HG02588 (cell line): ENCODE measurements around the gene OPN3.

ENCODE experiments used
- ATAC-seq: cut with Tn5 transposase; IDR thresholded peaks from one replicate; pipeline ENCODE4 v1.9.1; 2021; ENCODE audit warnings: mild to moderate bottlenecking, moderate library complexity; ENCODE audit not compliant: unreplicated experiment

Gene OPN3

GRCh38 chr1:241591736-241592135, 48.4 kb downstream of the OPN3 start:
- ATAC-seq, result no peak

- ATAC-seq, result no peak
Measured at GRCh38 chr1:241591317-241591716, 48.9 kb downstream of the OPN3 start.

DNA sequence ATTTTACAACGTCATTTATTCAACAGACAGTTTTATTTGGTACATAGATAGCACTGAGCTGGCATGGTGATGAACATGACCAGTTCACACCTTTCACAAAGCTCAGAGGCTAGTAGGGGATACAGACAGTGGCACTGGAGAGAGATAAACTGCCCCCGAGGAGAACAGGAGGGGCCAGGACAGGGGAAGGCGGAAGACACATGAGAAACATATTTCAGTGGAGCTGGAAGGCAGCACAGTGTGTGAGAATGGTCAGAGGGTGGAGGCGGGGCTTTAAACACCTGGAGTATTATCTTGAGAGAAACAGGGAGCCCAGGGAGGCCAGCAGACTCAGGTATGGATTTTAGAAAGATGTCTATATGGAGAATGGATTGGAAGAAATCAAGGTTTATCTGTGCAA, 49.5 kb downstream of the OPN3 start:
- no peak for ATAC-seq

DNA sequence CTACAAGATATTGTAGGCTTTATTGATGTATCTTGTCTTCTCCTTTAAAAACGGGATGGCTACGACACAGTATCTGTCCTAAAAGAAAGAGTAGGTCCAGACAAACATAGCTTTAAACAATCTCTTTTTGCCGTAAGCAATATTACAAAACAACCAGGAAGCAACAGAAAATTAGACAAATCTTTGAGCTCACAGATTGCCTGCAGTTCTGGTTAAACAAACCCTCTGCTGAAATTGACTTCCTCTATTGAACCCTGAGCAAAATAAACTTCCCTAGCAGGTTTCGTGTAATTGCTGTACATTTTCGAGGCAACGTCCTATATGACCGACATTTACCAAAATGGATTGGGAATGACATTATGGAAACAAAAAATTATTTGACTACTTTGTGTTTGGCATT, 50.6 kb downstream of the OPN3 start:
- no peak for ATAC-seq

DNA sequence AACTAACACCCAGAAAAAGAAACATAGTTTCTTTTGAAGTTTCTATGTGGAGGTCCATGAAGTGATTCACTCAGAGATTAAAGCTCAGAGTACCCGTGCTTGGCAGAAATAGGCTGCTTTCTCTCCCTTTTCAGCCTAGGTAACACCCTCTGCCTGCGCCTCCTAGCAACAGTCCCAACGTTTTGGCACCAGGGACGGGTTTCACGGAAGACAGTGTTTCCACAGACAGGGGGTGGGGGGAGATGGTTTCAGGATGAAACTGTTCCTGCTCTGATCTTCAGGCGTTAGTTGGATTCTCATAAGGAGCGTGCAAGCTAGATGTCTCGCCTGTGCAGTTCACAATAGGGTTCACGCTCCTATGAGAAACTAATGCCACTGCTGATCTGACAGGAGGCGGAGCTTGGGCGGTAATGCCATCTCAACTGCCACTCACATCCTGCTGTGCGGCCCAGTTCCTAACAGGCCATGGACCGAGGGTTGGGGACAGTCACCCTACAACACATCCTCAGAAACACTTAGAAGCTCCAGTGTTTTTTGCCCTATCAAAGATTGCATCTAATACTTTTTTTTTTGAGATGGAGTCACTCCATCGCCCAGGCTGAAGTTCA, 53.2 kb downstream of the OPN3 start:
- no peak for ATAC-seq

DNA sequence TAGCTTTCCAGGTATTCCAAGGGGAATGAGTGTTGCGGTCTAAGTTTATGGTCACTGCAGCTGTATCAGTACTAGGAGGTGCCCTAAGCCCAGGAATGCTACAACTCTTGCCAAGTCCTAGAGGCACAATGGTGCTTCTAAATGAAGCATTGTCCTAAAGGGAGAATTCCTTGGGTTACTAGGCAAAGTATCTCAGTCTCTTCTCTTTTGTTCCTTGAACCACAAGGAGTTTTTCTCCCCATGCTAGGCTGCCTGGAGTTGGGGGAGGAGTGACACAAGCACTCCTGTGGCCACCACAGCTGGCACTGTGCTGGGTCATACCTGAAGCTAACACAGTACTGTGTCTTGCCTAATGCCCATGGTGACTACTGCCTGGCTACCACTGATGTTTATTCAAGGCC, 57.2 kb downstream of the OPN3 start:
- ATAC-seq, result no peak

- peak; percentile 47 for ATAC-seq
Measured at GRCh38 chr1:241579434-241579833, 60.7 kb downstream of the OPN3 start.

- no peak for ATAC-seq
Measured at GRCh38 chr1:241574154-241574553, 66.0 kb downstream of the OPN3 start.

DNA sequence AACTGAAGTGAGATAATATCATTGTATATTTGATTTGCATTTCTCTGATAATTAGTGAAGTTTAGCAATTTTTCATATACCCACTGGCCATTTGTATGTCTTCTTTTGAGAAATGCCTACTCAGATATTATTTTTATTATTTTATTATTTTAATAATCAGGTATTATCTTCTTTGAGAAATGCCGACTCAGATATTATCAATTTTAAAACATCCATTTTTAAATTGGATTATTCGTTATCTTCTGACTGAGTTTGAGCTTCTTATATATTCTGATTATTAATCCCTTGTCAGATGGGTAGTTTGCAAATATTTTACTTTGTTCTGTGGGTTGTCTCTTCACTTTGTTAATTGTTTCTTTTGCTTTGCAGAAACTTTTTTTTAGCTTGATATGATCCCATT, 70.3 kb downstream of the OPN3 start:
- no peak for ATAC-seq

GRCh38 chr1:241560849-241561187, 79.4 kb downstream of the OPN3 start:
- no peak for ATAC-seq

- no peak for ATAC-seq
Measured at GRCh38 chr1:241560146-241560848, 79.9 kb downstream of the OPN3 start.

DNA sequence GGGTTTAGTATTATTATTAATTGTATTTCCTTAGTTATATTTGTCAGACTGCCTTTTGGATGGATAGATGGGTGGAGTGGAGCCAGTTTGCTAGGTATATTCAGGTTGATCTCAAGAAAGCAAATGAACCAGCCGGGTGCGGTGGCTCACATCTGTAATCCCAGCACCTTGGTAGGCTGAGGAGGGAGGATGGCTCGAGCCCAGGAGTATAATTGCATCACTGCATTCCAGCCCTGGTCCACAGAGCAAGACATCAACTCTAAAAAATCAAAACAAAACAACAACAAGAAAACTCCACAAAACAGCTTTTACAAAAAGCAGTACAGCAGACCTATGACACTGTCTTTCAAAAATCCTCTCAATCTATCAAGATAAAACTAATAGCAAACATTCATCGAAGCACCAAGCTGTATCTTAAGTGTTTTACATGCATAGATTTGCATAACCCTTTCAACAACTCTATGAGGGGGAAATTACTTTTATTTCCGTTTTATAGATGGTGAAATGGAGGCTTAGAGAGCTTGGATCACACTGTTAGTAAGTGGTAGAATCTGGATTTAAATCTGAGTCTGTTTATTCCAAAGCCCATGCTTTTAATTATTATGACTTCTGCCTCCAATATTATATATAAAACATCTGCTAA, 82.5 kb downstream of the OPN3 start:
- ATAC-seq, result no peak

GRCh38 chr1:241557031-241557430, 83.1 kb downstream of the OPN3 start:
- no peak for ATAC-seq

DNA sequence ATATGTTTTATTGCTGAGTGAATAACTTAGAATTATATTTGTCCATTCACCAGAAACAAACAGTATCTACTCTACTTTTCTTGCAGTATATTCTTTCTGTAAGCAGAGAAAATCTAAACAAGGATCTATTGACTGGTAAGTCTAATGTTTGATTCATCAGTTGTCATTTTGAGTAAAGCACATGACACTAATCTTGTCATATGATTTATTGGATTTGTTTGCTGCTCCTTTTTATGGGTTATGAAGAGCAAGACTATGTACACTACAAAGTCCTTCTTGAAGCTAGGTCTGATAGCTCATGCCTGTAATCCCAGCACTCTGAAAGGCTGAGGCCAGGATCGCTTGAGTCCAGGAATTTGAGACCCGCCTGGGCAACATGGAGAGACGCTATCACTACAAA, 84.6 kb downstream of the OPN3 start:
- no peak for ATAC-seq

GRCh38 chr1:241553886-241554592, 86.1 kb downstream of the OPN3 start:
- ATAC-seq, result no peak

DNA sequence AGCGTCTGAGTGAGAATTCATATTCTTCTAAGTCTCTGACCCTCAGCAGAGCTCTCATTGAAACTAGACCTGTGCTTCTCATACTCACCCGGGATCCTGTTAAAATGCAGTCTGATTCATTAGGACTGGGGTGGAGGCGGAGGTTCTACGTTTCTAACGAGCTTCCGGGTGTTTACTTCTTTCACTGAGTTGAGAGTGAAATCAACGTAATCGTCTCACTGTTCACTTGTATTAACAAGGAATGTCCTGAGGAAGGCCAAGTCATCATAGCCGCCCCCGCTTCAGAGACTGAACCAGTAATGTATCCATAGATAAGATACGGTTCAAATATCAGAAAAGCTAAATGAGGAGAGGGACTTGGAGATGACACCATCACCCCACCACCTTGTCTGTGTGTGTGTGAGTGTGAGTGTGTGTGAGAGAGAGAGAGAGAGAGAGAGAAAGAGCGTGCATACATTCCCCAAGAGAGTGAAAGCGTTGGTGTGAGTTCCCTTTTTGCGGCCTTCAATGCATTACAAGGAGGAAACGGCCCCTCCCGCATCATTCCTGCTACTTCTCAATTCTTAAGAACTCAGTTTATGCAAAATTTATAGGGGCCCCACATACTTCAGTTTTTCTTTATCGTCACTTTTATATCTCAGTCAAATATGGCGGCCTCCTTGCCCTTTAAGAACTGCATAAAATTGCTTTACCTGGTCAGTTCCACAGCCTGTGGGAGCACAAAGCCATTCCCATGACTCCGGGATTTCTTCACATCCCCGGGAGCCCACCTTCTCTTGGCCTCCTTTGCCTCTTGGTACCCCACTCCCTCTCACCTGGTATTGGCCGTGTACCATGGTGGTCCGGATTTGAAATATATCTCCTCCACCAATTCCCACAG, 88.2 kb downstream of the OPN3 start:
- peak; percentile 87 for ATAC-seq

DNA sequence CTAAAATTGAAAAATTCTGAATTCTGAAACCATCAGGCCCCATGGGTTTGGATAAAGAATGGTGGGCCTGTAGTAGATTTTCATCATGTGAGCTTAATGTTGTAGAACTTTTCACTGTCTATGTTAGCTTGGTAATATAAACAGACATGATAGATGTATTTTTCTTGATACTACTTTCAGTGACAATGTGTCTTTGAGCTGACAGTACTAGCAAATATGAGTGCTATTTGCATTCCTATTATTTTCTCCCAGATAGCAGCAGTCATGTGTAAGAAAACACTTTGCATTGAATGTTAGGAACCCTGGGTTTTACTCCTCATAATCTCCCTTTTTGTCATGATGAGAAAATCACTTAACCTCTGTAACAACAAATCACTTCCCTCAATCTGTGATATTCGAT, 89.9 kb downstream of the OPN3 start:
- no peak for ATAC-seq

- no peak for ATAC-seq
Measured at GRCh38 chr1:241548008-241548407, 92.2 kb downstream of the OPN3 start.
